ENCODE measurements around the gene FAXDC2.

Gene FAXDC2

GRCh38 chr5:154784856-154785255 is 65.5 kb downstream of the FAXDC2 start:
- H3K27ac ChIP-seq (ENCODE audit: insufficient read depth, low read length, poor library complexity, severe bottlenecking), result no peak overlapping the region
- no peak overlapping the region for H3K4me3 ChIP-seq (ENCODE audit: insufficient read depth, low read depth, low read length, poor library complexity, severe bottlenecking)
- peaks cover 40% of the 10 kb centered on the region for H3K4me1 ChIP-seq (ENCODE audit: control insufficient read depth, insufficient read depth, low read length, poor library complexity, severe bottlenecking)
- no peaks in the 10 kb centered on the region for H3K27me3 ChIP-seq (replicated peaks; ENCODE audit: control insufficient read depth, insufficient read depth, low read length, poor library complexity, severe bottlenecking)
- H3K36me3 ChIP-seq (ENCODE audit: control insufficient read depth, insufficient read depth, low read length), result no peaks in the 10 kb centered on the region
- H3K9me3 ChIP-seq (ENCODE audit: control insufficient read depth, low read length), result no peaks in the 10 kb centered on the region
- no peak for DNase-seq

GRCh38 chr5:154783774-154784460 is 66.5 kb downstream of the FAXDC2 start:
- no peak for DNase-seq
- no peak overlapping the region for H3K4me3 ChIP-seq (ENCODE audit: insufficient read depth, low read depth, low read length, poor library complexity, severe bottlenecking)
- no peaks in the 10 kb centered on the region for H3K9me3 ChIP-seq (ENCODE audit: control insufficient read depth, low read length)
- peaks cover 40% of the 10 kb centered on the region for H3K4me1 ChIP-seq (ENCODE audit: control insufficient read depth, insufficient read depth, low read length, poor library complexity, severe bottlenecking)
- no peaks in the 10 kb centered on the region for H3K27me3 ChIP-seq (replicated peaks; ENCODE audit: control insufficient read depth, insufficient read depth, low read length, poor library complexity, severe bottlenecking)
- H3K36me3 ChIP-seq (ENCODE audit: control insufficient read depth, insufficient read depth, low read length), result no peaks in the 10 kb centered on the region
- H3K27ac ChIP-seq (ENCODE audit: insufficient read depth, low read length, poor library complexity, severe bottlenecking), result no peak overlapping the region

- peaks cover 34% of the 10 kb centered on the region for H3K4me1 ChIP-seq (ENCODE audit: control insufficient read depth, insufficient read depth, low read length, poor library complexity, severe bottlenecking)
- H3K27ac ChIP-seq (ENCODE audit: insufficient read depth, low read length, poor library complexity, severe bottlenecking), result no peak overlapping the region
- no peaks in the 10 kb centered on the region for H3K27me3 ChIP-seq (replicated peaks; ENCODE audit: control insufficient read depth, insufficient read depth, low read length, poor library complexity, severe bottlenecking)
- H3K9me3 ChIP-seq (ENCODE audit: control insufficient read depth, low read length), result no peaks in the 10 kb centered on the region
- no peak for DNase-seq
- H3K36me3 ChIP-seq (ENCODE audit: control insufficient read depth, insufficient read depth, low read length), result no peaks in the 10 kb centered on the region
- H3K4me3 ChIP-seq (ENCODE audit: insufficient read depth, low read depth, low read length, poor library complexity, severe bottlenecking), result no peak overlapping the region
These were observed 67.4 kb downstream of the FAXDC2 start for GRCh38 chr5:154782812-154783592.

- Histone ChIP-seq H3K4me3 (ENCODE audit: insufficient read depth, low read depth, low read length, poor library complexity, severe bottlenecking) (no peak overlapping the region), H3K36me3 (ENCODE audit: control insufficient read depth, insufficient read depth, low read length) (no peaks in the 10 kb centered on the region), H3K4me1 (ENCODE audit: control insufficient read depth, insufficient read depth, low read length, poor library complexity, severe bottlenecking) (peaks cover 28% of the 10 kb centered on the region), H3K9me3 (ENCODE audit: control insufficient read depth, low read length) (no peaks in the 10 kb centered on the region), H3K27ac (ENCODE audit: insufficient read depth, low read length, poor library complexity, severe bottlenecking) (no peak overlapping the region), H3K27me3 (replicated peaks; ENCODE audit: control insufficient read depth, insufficient read depth, low read length, poor library complexity, severe bottlenecking) (no peaks in the 10 kb centered on the region)
- no peak for DNase-seq
These were observed 68.1 kb downstream of the FAXDC2 start for GRCh38 chr5:154782326-154782725.

- H3K9me3 ChIP-seq (ENCODE audit: control insufficient read depth, low read length), result no peaks in the 10 kb centered on the region
- peaks cover 35% of the 10 kb centered on the region for H3K4me1 ChIP-seq (ENCODE audit: control insufficient read depth, insufficient read depth, low read length, poor library complexity, severe bottlenecking)
- no peak overlapping the region for H3K27ac ChIP-seq (ENCODE audit: insufficient read depth, low read length, poor library complexity, severe bottlenecking)
- DNase-seq, result no peak
- H3K4me3 ChIP-seq (ENCODE audit: insufficient read depth, low read depth, low read length, poor library complexity, severe bottlenecking), result no peak overlapping the region
- H3K36me3 ChIP-seq (ENCODE audit: control insufficient read depth, insufficient read depth, low read length), result no peaks in the 10 kb centered on the region
- no peaks in the 10 kb centered on the region for H3K27me3 ChIP-seq (replicated peaks; ENCODE audit: control insufficient read depth, insufficient read depth, low read length, poor library complexity, severe bottlenecking)
These were observed 70.3 kb downstream of the FAXDC2 start for GRCh38 chr5:154780128-154780527.

- no peaks in the 10 kb centered on the region for H3K27me3 ChIP-seq (replicated peaks; ENCODE audit: control insufficient read depth, insufficient read depth, low read length, poor library complexity, severe bottlenecking)
- DNase-seq, result no peak
- H3K9me3 ChIP-seq (ENCODE audit: control insufficient read depth, low read length), result no peaks in the 10 kb centered on the region
- no peaks in the 10 kb centered on the region for H3K36me3 ChIP-seq (ENCODE audit: control insufficient read depth, insufficient read depth, low read length)
- peaks cover 36% of the 10 kb centered on the region for H3K4me1 ChIP-seq (ENCODE audit: control insufficient read depth, insufficient read depth, low read length, poor library complexity, severe bottlenecking)
- no peak overlapping the region for H3K4me3 ChIP-seq (ENCODE audit: insufficient read depth, low read depth, low read length, poor library complexity, severe bottlenecking)
- no peak overlapping the region for H3K27ac ChIP-seq (ENCODE audit: insufficient read depth, low read length, poor library complexity, severe bottlenecking)
These were observed 71.3 kb downstream of the FAXDC2 start for GRCh38 chr5:154779105-154779504.

GRCh38 chr5:154778534-154778933 is 71.9 kb downstream of the FAXDC2 start:
- no peak overlapping the region for H3K4me3 ChIP-seq (ENCODE audit: insufficient read depth, low read depth, low read length, poor library complexity, severe bottlenecking)
- no peak for DNase-seq
- H3K4me1 ChIP-seq (ENCODE audit: control insufficient read depth, insufficient read depth, low read length, poor library complexity, severe bottlenecking), result peaks cover 35% of the 10 kb centered on the region
- H3K9me3 ChIP-seq (ENCODE audit: control insufficient read depth, low read length), result no peaks in the 10 kb centered on the region
- H3K27ac ChIP-seq (ENCODE audit: insufficient read depth, low read length, poor library complexity, severe bottlenecking), result no peak overlapping the region
- H3K36me3 ChIP-seq (ENCODE audit: control insufficient read depth, insufficient read depth, low read length), result no peaks in the 10 kb centered on the region
- no peaks in the 10 kb centered on the region for H3K27me3 ChIP-seq (replicated peaks; ENCODE audit: control insufficient read depth, insufficient read depth, low read length, poor library complexity, severe bottlenecking)

GRCh38 chr5:154776167-154776566 is 74.2 kb downstream of the FAXDC2 start:
- Histone ChIP-seq H3K4me1 (ENCODE audit: control insufficient read depth, insufficient read depth, low read length, poor library complexity, severe bottlenecking) (peaks cover 26% of the 10 kb centered on the region), H3K4me3 (ENCODE audit: insufficient read depth, low read depth, low read length, poor library complexity, severe bottlenecking) (no peak overlapping the region), H3K27me3 (replicated peaks; ENCODE audit: control insufficient read depth, insufficient read depth, low read length, poor library complexity, severe bottlenecking) (no peaks in the 10 kb centered on the region), H3K36me3 (ENCODE audit: control insufficient read depth, insufficient read depth, low read length) (no peaks in the 10 kb centered on the region), H3K27ac (ENCODE audit: insufficient read depth, low read length, poor library complexity, severe bottlenecking) (peak overlapping the region; percentile 46), H3K9me3 (ENCODE audit: control insufficient read depth, low read length) (no peaks in the 10 kb centered on the region)
- no peak for DNase-seq

GRCh38 chr5:154773326-154773725 is 77.1 kb downstream of the FAXDC2 start:
- no peak for DNase-seq
- Histone ChIP-seq H3K27me3 (replicated peaks; ENCODE audit: control insufficient read depth, insufficient read depth, low read length, poor library complexity, severe bottlenecking) (no peaks in the 10 kb centered on the region), H3K27ac (ENCODE audit: insufficient read depth, low read length, poor library complexity, severe bottlenecking) (no peak overlapping the region), H3K4me3 (ENCODE audit: insufficient read depth, low read depth, low read length, poor library complexity, severe bottlenecking) (no peak overlapping the region), H3K4me1 (ENCODE audit: control insufficient read depth, insufficient read depth, low read length, poor library complexity, severe bottlenecking) (peaks cover 41% of the 10 kb centered on the region), H3K9me3 (ENCODE audit: control insufficient read depth, low read length) (no peaks in the 10 kb centered on the region), H3K36me3 (ENCODE audit: control insufficient read depth, insufficient read depth, low read length) (no peaks in the 10 kb centered on the region)

- no peak overlapping the region for H3K4me3 ChIP-seq (ENCODE audit: insufficient read depth, low read depth, low read length, poor library complexity, severe bottlenecking)
- H3K4me1 ChIP-seq (ENCODE audit: control insufficient read depth, insufficient read depth, low read length, poor library complexity, severe bottlenecking), result peaks cover 50% of the 10 kb centered on the region
- no peak overlapping the region for H3K27ac ChIP-seq (ENCODE audit: insufficient read depth, low read length, poor library complexity, severe bottlenecking)
- no peaks in the 10 kb centered on the region for H3K9me3 ChIP-seq (ENCODE audit: control insufficient read depth, low read length)
- no peaks in the 10 kb centered on the region for H3K36me3 ChIP-seq (ENCODE audit: control insufficient read depth, insufficient read depth, low read length)
- H3K27me3 ChIP-seq (replicated peaks; ENCODE audit: control insufficient read depth, insufficient read depth, low read length, poor library complexity, severe bottlenecking), result no peaks in the 10 kb centered on the region
- no peak for DNase-seq
These were observed 79.0 kb downstream of the FAXDC2 start for GRCh38 chr5:154771383-154771901.

Measured in effector memory CD4-positive, alpha-beta T cell (primary cell).